Subcutaneous abdominal adipose tissue (tissue), 5 donors: Measurements from ENCODE around the gene FSTL4.
A peak's percentile ranks its signal among the peaks of the same experiment; 100 is the strongest.

Experiments used
- H3K27ac ChIP-seq: one replicate; pipeline ENCODE4 v1.7.0; 2013; ENCODE audit warnings: low read depth, mild to moderate bottlenecking, inconsistent platforms, low read length, moderate library complexity
- H3K27me3 ChIP-seq, 5 donors: one replicate each; pipeline ENCODE4 v1.7.0; 2013; ENCODE audit warnings: low read length in 5 of 5, inconsistent platforms in 1 of 5; ENCODE audit not compliant: control insufficient read depth in 5 of 5, insufficient read depth in 4 of 5
- H3K36me3 ChIP-seq, 5 donors: one replicate each; pipeline ENCODE4 v1.7.0; 2013; ENCODE audit warnings: low read length in 5 of 5; ENCODE audit not compliant: control insufficient read depth in 5 of 5, insufficient read depth in 5 of 5
- H3K4me1 ChIP-seq, 5 donors: one replicate each; pipeline ENCODE4 v1.7.0; 2013; ENCODE audit warnings: low read length in 5 of 5, mild to moderate bottlenecking in 3 of 5, moderate library complexity in 1 of 5; ENCODE audit not compliant: control insufficient read depth in 5 of 5, insufficient read depth in 5 of 5
- H3K4me3 ChIP-seq, 5 donors: one replicate each; pipeline ENCODE4 v1.7.0; 2013; ENCODE audit warnings: low read length in 5 of 5, low read depth in 1 of 5
- H3K9ac ChIP-seq, 5 donors: one replicate each; pipeline ENCODE4 v1.7.0; 2013; ENCODE audit warnings: low read length in 5 of 5, mild to moderate bottlenecking in 4 of 5, moderate library complexity in 3 of 5
- H3K9me3 ChIP-seq, 5 donors: one replicate each; pipeline ENCODE4 v1.7.0; 2013; ENCODE audit warnings: low read length in 5 of 5; ENCODE audit not compliant: control insufficient read depth in 5 of 5
- donor health status: healthy.
- donor health status: healthy.
- donor health status: healthy.
- donor health status: healthy.
- donor health status: healthy.

FSTL4 gene

GRCh38 chr5:133611357-133612248 lies 738 bp downstream of the FSTL4 start:
- Histone ChIP-seq H3K27me3 (peaks cover 35 to 62% (median 46%) of the 10 kb centered on the region in 5 donors), H3K36me3 (no peaks in the 10 kb centered on the region), H3K4me1 (peaks cover 0 to 25% (median 20%) of the 10 kb centered on the region in 5 donors), H3K9ac (no peak overlapping the region), H3K27ac (no peak overlapping the region), H3K4me3 (peak overlapping the region; percentile 17 to 46 (median 38)), H3K9me3 (no peaks in the 10 kb centered on the region)

- no peaks in the 10 kb centered on the region for H3K36me3 ChIP-seq
- peaks cover 0 to 29% (median 20%) of the 10 kb centered on the region in 5 donors for H3K4me1 ChIP-seq
- peaks cover 35 to 60% (median 46%) of the 10 kb centered on the region in 5 donors for H3K27me3 ChIP-seq
- no peaks in the 10 kb centered on the region for H3K9me3 ChIP-seq
- no peak overlapping the region for H3K27ac ChIP-seq
- H3K9ac ChIP-seq, result no peak overlapping the region
- H3K4me3 ChIP-seq, result peak overlapping the region in 4 of 5 donors; percentile 17 to 44 (median 29)
These were observed 1.6 kb downstream of the FSTL4 start for GRCh38 chr5:133610489-133611356.

- Histone ChIP-seq H3K27me3 (peaks cover 17 to 36% (median 29%) of the 10 kb centered on the region in 5 donors), H3K4me3 (no peak overlapping the region), H3K4me1 (peaks cover 0 to 42% (median 16%) of the 10 kb centered on the region in 5 donors), H3K36me3 (no peaks in the 10 kb centered on the region), H3K9me3 (no peaks in the 10 kb centered on the region), H3K27ac (no peak overlapping the region), H3K9ac (no peak overlapping the region)
These were observed 4.9 kb downstream of the FSTL4 start for GRCh38 chr5:133607451-133607850.

- H3K27me3 ChIP-seq, result peaks cover 17 to 34% (median 27%) of the 10 kb centered on the region in 5 donors
- H3K27ac ChIP-seq, result no peak overlapping the region
- H3K9me3 ChIP-seq, result no peaks in the 10 kb centered on the region
- H3K4me1 ChIP-seq, result peaks cover 0 to 47% (median 10%) of the 10 kb centered on the region in 5 donors
- H3K9ac ChIP-seq, result no peak overlapping the region
- no peak overlapping the region for H3K4me3 ChIP-seq
- no peaks in the 10 kb centered on the region for H3K36me3 ChIP-seq
These were observed 5.5 kb downstream of the FSTL4 start for GRCh38 chr5:133606835-133607234.

GRCh38 chr5:133605323-133605722 lies 7.0 kb downstream of the FSTL4 start:
- Histone ChIP-seq H3K36me3 (no peaks in the 10 kb centered on the region), H3K9me3 (no peaks in the 10 kb centered on the region), H3K9ac (no peak overlapping the region), H3K4me1 (peaks cover 0 to 36% (median 0%) of the 10 kb centered on the region in 5 donors), H3K27me3 (peaks cover 6 to 22% (median 16%) of the 10 kb centered on the region in 5 donors), H3K4me3 (no peak overlapping the region), H3K27ac (no peak overlapping the region)

- no peak overlapping the region for H3K27ac ChIP-seq
- peaks cover 0 to 36% (median 0%) of the 10 kb centered on the region in 5 donors for H3K4me1 ChIP-seq
- no peaks in the 10 kb centered on the region for H3K36me3 ChIP-seq
- no peaks in the 10 kb centered on the region for H3K9me3 ChIP-seq
- H3K4me3 ChIP-seq, result no peak overlapping the region
- H3K9ac ChIP-seq, result no peak overlapping the region
- peaks cover 0 to 11% (median 6%) of the 10 kb centered on the region in 5 donors for H3K27me3 ChIP-seq
These were observed 8.6 kb downstream of the FSTL4 start for GRCh38 chr5:133603711-133604110.

- H3K27me3 ChIP-seq, result peaks cover 0 to 5% (median 0%) of the 10 kb centered on the region in 5 donors
- H3K4me3 ChIP-seq, result no peak overlapping the region
- no peaks in the 10 kb centered on the region for H3K9me3 ChIP-seq
- no peaks in the 10 kb centered on the region for H3K36me3 ChIP-seq
- H3K9ac ChIP-seq, result no peak overlapping the region
- no peak overlapping the region for H3K27ac ChIP-seq
- H3K4me1 ChIP-seq, result peaks cover 0 to 36% (median 0%) of the 10 kb centered on the region in 5 donors
These were observed 9.4 kb downstream of the FSTL4 start for GRCh38 chr5:133602835-133603380.

GRCh38 chr5:133599600-133599999 lies 12.7 kb downstream of the FSTL4 start:
- Histone ChIP-seq H3K36me3 (no peaks in the 10 kb centered on the region), H3K27ac (no peak overlapping the region), H3K4me1 (peaks cover 0 to 17% (median 0%) of the 10 kb centered on the region in 5 donors), H3K9me3 (no peaks in the 10 kb centered on the region), H3K9ac (no peak overlapping the region), H3K4me3 (no peak overlapping the region), H3K27me3 (peaks cover 0 to 3% (median 0%) of the 10 kb centered on the region in 5 donors)

- Histone ChIP-seq H3K9me3 (no peaks in the 10 kb centered on the region), H3K4me3 (no peak overlapping the region), H3K27ac (no peak overlapping the region), H3K9ac (no peak overlapping the region), H3K4me1 (peaks cover 0 to 17% (median 0%) of the 10 kb centered on the region in 5 donors), H3K27me3 (peaks cover 0 to 3% (median 0%) of the 10 kb centered on the region in 5 donors), H3K36me3 (no peaks in the 10 kb centered on the region)
These were observed 13.3 kb downstream of the FSTL4 start for GRCh38 chr5:133599044-133599443.
